Activated CD4-positive, alpha-beta T cell treated with anti-CD3 and anti-CD28 coated beads, Interleukin-10, Interleukin-2, amounts not matched to agents 100 ng/mL and 50 ng/mL, durations not matched to agents 16 hours and 8 hours (primary cell): ENCODE measurements around the gene HSPB8.
A peak's percentile ranks its signal among the peaks of the same experiment; 100 is the strongest.
"Not testable (repeated sequence)": the region's sequence is repeated elsewhere in the genome, so short reads cannot be mapped to it uniquely, and the experiment has no call there.

Experiments
- DNase-seq: peaks from one replicate; pipeline ENCODE4 v3.0.0-alpha.2; 2020

Gene HSPB8

DNA sequence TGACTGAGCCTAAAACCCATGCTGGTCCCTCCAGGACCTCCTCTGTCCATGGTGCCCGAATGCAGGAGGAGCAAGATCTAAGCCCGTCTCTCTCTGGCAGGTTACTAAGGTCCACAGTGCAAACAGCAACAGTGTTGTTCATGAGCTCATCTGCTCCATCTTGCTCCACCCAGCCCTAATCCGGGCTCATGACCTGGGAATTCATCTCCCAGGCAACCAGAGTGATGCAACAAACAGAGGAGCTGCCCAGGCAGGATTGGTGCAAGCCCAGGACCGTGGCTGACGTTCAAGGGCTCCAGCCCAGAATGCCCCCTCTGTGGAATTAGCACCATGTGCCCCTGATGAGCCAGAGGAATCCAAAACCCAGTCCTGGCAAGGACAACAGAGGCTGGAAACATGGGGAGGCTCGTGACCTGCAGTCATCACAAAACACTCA, 29.9 kb downstream of the HSPB8 start:
- DNase-seq, result no peak

GRCh38 chr12:119211884-119212283, 33.2 kb downstream of the HSPB8 start:
- no peak for DNase-seq

DNA sequence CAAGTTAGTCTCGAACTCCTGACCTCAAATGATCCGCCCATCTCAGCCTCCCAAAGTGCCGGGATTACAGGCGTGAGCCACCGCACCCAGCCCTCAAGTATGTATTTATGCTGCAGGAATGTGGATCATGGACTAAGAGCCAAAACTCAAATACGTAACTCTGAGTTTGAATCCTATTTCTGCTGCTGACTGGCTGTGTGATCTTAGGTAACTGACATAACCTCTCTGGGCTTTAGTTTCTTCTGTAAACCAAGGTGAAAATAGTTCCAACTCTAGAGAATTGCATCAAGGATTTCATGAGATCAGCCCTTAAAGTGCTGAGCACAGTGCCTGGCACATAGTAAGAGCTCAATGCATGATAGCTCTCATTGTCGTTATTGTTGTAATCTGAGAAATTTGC, 37.4 kb downstream of the HSPB8 start:
- DNase-seq, result no peak

DNA sequence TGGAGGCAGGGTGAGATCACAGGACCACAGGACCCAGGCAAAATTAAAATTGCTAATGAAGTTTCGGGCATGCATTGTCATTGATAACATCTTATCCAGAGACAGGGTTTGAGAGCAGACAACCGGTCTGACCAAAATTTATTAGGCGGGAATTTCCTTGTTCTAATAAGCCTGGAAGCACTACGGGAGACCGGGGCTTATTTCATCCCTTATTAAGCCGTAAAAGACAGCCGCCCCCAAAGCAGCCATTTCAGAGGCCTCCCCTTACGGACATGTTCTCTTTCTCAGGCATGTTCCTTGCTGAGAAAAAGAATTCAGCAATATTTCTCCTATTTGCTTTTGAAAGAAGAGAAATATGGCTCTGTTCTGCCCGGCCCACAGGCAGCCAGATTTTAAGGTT, 40.1 kb downstream of the HSPB8 start:
- DNase-seq, result not testable (repeated sequence)

DNA sequence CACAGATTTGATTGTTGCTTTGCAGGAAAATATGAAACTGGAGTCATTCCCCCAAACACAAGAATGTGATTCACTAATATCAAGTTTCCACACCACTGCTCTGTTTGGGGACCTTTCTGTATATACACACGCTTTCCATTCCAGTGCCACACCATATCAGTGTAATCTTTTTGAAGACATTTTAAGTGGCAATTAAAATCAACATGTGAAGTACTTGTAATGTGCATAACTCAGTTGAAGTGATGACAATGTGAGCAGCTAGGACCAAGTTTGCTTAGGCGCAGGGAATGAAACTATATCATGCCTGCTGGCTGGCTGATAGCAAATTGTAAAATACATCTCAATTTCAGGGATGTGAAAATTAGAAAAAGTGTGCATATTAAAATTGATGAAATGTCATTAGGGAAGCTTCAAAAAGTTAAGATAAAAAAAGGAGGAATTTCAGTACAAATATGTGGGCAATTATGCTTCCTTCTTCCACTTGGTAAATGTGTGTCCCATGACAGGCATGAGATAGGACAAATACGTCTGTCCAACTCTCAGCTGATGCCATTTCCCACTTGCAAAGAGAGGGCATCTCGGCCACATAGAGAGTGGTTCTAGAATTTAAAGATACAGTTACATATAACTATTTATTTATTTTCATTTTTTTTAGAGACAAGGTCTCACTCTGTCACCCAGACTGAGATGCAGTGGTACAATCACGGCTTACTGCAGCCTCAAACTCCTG, 43.7 kb downstream of the HSPB8 start:
- DNase-seq, result no peak

DNA sequence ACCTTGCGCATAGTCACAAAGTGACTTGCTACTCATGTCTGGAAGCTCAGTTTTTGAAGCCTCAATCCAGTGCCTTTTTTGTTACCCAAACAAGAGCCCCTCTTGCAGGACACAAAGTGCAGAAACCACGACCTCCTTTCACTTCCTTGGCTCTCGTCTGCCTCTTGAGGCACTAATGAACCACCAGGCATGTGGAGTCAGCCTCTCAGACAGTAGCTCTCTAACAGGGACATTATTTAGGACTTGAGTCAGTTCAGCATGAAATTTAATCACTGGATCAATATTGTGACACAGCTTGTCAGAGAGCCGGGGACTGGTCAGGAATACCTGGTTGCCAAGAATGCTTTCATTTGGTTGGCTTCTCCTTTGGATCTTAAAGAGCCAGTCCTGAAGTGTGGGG, 46.7 kb downstream of the HSPB8 start:
- no peak for DNase-seq

DNA sequence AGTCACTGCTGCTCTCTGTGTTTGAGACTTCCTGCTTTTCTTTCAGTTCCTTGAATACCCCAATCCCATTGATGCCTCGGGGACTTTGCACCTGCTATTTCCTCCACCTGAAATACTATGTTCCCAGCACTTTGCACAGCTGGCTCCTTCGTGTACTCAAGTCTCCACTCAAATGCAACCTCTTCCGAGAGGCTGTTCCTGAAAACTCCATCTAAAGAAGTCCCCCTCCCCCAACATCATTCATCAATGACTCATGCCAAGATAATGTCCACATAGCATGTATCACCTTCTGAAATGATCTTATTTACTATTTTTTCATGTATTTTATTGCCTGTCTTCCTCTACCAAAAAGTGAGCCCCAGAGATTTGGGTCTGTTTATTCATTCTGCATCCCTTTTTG, 48.6 kb downstream of the HSPB8 start:
- no peak for DNase-seq

- DNase-seq, result no peak
Observed at GRCh38 chr12:119229205-119229604, 50.5 kb downstream of the HSPB8 start.

DNA sequence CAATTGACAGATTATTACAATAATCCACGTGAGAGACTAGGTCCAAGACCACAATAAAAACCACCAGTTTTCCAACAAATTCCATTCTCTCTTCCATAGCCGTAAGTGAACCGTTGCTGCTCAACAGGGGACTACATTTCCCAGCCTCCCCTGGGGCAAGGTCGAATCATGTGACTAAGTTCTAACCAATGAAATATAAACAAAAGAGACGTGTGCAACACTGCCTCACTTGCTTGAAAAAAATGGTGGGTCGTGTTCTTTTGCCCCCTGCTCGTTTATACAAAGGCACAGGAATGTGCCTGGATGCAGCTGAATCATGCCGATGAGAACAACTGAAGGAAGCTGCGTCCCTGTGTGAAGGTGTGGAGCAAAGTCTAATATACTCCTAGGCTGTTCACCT, 51.1 kb downstream of the HSPB8 start:
- DNase-seq, result peak; percentile 24

- DNase-seq, result no peak
Observed at GRCh38 chr12:119230807-119231206, 52.1 kb downstream of the HSPB8 start.

GRCh38 chr12:119231774-119232173, 53.0 kb downstream of the HSPB8 start:
- no peak for DNase-seq

GRCh38 chr12:119235197-119235751, 56.5 kb downstream of the HSPB8 start:
- no peak for DNase-seq

DNA sequence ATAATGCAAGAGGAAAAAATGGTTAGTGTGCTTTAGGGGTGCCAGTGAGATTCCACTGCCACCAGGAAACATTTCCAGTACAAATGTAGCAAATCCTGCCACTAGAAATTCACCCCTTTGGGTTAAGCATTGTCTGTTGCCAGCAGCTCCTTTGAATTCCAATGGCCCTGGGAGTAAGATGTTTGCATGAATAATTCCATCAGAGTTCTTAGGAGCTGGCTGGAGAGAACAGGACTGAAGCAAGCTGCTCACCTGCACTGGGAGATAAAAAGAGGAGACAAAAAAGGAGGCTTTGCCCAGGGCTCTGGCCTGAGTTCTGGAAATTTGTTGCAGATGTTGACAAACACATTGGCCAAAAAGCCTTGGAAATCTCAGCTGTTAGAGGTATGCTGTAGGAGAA, 57.6 kb downstream of the HSPB8 start:
- DNase-seq, result no peak

DNA sequence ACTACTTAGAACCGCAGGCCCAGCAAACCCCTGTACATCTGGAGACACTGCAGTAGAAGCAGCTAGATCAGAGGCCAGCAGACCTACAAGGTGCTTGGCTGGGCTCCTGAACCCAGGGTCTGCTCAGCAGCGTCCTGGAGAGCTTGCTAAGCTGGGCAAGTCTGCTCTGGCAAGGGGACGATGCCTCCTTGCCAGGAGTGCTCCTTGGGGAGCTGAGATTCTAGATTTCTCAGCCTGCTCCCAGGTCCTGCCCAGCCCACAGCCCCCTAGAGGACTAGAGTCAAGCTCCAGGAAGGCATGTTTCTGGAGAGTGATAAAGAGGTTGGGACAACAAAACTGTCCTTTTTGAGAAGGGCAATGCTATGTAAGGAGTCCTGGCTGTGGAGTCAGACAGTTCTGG, 60.3 kb downstream of the HSPB8 start:
- no peak for DNase-seq

GRCh38 chr12:119241049-119241448, 62.3 kb downstream of the HSPB8 start:
- no peak for DNase-seq

DNA sequence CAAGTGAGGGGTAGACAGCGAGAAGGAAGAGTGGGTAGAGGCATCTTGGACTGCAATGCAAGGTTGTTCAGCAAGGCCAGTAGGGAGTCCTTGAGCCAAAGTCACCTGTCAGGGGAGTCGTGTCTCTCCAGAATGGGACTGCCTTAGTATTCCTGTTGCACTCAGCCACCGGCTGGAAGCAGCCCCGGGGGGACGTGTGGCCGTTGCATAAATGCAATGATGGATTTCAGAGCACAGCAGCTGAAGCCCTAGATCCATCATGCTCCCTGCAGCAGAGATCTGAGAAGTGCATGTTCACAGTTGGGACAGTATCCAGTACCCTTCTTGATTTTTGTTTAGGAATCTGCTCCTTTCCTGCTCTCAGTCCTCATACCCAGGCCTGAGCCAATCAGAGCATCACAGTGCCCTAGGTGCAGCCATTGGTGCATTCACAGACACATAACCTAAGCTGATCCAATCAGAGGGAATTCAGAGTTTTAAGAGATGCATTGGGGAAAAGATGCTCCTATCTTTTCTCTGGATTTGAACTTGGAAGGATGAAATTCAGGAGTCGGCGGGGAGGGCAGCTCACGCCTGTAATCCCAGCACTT, 62.9 kb downstream of the HSPB8 start:
- DNase-seq, result no peak
